ENCODE measurements around the gene ZNF664. TPM values are rescaled to one million over a fixed set of nuclear protein-coding genes. Genes with fewer than 3 reads are reported as not detected.
A peak's percentile ranks its signal among the peaks of the same experiment; 100 is the strongest.

The ZNF664 gene
- total and polyA plus RNA-seq, 4 donors, result 78.0 to 119 (median 88.9) TPM

DNA sequence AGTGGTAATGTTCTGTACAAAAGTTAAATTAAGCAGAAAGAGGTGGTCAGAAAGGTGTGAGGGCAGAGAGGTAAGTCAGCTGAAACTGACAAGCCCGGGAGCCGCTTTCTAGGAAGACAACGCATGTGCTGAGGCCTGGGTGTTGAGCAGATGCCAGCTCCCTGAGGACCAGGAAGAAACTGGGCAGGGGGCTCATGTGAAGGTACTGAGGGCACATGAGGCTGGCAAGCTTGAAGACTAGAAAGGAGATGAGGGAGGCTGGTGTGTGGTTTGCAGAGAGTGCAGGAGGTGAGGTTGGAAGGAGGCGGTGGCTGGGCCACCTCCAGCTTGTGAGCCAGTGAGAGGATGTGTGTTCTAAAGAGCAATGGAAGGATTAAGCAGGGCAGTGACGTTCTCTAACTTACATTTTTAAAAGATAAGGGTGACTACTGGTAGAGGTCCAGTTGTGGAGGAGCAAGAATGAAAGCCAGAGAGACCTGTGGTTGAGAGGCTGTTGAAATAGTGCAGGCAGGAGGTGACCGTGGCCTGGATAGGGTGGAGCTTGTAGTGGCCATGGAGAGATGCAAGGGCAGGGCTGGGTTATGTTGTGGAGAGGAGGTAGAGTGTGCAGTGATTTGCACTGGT, 29.1 kb downstream of the ZNF664 start:
- WGBS (ENCODE audit: insufficient coverage), result 88% methylated on average over 6 of the region's 6 CpGs
- Histone ChIP-seq H3K36me3 (ENCODE audit: control insufficient read depth, insufficient read depth, low read length) (peaks cover 22% of the 10 kb centered on the region), H3K9me3 (ENCODE audit: control insufficient read depth, insufficient read depth, low read length) (no peaks in the 10 kb centered on the region), H3K4me1 (ENCODE audit: control insufficient read depth, insufficient read depth, low read length) (peaks cover 23% of the 10 kb centered on the region), H3K27ac (ENCODE audit: low read depth, low read length) (no peak overlapping the region), H3K27me3 (ENCODE audit: control insufficient read depth, insufficient read depth, low read length) (no peaks in the 10 kb centered on the region), H3K4me3 (ENCODE audit: low read depth, low read length) (no peak overlapping the region)
- no peak for DNase-seq (ENCODE audit: low read depth in 4 of 6, low spot score in 6 of 6)

DNA sequence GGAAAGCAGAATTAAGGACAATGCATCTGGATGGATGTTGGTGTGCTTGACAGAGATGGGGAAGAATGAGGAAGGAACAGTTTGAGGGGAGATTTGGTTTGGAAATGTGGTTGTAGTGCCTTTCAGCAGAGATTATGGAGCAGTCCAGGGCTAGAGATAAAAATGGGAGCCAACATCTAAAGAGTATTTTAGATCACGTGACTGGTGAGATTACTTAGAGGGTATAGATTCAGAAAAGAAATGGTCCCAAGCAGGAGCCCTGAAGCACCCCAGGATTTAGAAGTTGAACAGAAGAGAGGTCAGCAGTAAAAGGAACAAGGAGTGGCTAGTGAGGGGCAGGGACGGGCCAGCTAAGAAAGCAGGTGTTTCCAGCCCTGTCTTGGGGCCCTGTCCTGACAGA, 29.6 kb downstream of the ZNF664 start:
- no peak overlapping the region for H3K27ac ChIP-seq (ENCODE audit: low read depth, low read length)
- no peak overlapping the region for H3K4me3 ChIP-seq (ENCODE audit: low read depth, low read length)
- peaks cover 22% of the 10 kb centered on the region for H3K36me3 ChIP-seq (ENCODE audit: control insufficient read depth, insufficient read depth, low read length)
- H3K27me3 ChIP-seq (ENCODE audit: control insufficient read depth, insufficient read depth, low read length), result no peaks in the 10 kb centered on the region
- H3K9me3 ChIP-seq (ENCODE audit: control insufficient read depth, insufficient read depth, low read length), result no peaks in the 10 kb centered on the region
- H3K4me1 ChIP-seq (ENCODE audit: control insufficient read depth, insufficient read depth, low read length), result peaks cover 23% of the 10 kb centered on the region
- 100% methylated on average over 2 of the region's 2 CpGs for WGBS (ENCODE audit: insufficient coverage)
- DNase-seq (ENCODE audit: low read depth in 4 of 6, low spot score in 6 of 6), result no peak

DNA sequence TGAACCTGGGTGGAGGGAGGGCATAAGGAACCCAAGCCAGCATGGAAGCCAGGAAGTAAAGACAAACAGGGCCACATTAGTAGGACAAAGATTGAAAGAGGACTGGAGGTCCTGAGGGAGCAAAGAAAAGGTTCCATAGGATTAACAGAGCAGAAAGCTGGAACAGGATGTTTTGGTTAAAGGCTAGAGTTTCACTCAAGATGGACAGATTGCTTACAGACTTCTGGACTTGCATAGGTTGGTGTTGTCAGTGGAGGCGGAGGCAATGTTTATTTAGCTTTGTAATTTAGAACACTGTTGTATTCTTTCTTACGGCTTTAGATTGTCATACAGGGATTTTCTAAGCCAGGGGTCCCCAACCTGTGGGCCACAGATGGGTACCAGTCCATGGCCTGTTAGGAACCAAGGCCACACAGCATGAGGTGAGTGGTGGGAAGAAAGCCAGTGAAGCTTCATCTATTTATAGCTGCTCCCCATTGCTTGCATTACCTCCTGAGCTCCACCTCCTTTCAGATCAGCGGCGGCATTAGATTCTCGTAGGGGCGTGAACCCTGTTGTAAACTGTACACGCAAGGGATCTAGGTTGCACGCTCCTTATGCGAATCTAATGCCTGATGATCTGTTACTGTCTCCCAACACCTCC, 31.3 kb downstream of the ZNF664 start:
- Histone ChIP-seq H3K9me3 (ENCODE audit: control insufficient read depth, insufficient read depth, low read length) (no peaks in the 10 kb centered on the region), H3K4me3 (ENCODE audit: low read depth, low read length) (no peak overlapping the region), H3K27me3 (ENCODE audit: control insufficient read depth, insufficient read depth, low read length) (no peaks in the 10 kb centered on the region), H3K36me3 (ENCODE audit: control insufficient read depth, insufficient read depth, low read length) (peaks cover 15% of the 10 kb centered on the region), H3K27ac (ENCODE audit: low read depth, low read length) (no peak overlapping the region), H3K4me1 (ENCODE audit: control insufficient read depth, insufficient read depth, low read length) (peaks cover 26% of the 10 kb centered on the region)
- DNase-seq (ENCODE audit: low read depth in 4 of 6, low spot score in 6 of 6), result no peak
- 81% methylated on average over 5 of the region's 9 CpGs for WGBS (ENCODE audit: insufficient coverage)

DNA sequence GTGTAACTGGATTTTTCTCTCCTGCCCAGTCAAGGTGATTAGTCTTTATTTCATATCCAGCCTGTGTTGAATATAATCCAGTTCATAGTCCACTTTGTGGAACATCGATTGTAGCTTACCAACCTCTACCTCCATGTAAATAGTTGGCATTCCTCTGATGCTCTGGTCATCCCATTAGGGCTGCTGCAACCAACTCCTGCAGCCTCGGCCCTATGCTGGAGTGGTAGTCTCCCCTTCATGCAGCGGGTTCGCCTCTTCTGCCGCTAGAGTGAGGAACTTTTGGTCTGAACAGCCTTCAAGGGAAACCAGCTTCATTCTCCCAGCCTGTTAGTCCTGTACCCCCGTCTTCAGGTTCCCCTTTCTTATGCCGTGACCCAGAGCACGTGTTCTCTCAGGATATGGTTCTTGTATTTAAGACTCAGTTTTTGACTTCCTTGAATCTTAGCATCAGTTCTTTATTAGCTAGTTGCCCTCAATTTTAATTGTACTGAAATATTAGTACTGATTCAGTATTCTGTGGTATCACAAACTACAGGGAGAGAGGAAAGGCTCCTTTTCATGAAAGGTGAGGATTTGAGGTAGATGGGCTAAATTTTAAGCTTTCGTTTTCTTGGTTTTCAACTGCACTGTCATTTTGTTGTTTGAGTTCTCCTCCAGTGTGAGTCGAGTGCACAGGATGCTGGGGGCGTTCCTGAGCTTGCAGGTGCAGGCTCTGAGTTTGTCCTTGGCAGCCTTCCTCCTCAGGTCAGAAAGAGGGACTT, 33.2 kb downstream of the ZNF664 start:
- no peaks in the 10 kb centered on the region for H3K9me3 ChIP-seq (ENCODE audit: control insufficient read depth, insufficient read depth, low read length)
- no peak overlapping the region for H3K27ac ChIP-seq (ENCODE audit: low read depth, low read length)
- peaks cover 15% of the 10 kb centered on the region for H3K36me3 ChIP-seq (ENCODE audit: control insufficient read depth, insufficient read depth, low read length)
- no peak overlapping the region for H3K4me3 ChIP-seq (ENCODE audit: low read depth, low read length)
- H3K4me1 ChIP-seq (ENCODE audit: control insufficient read depth, insufficient read depth, low read length), result peaks cover 18% of the 10 kb centered on the region
- DNase-seq (ENCODE audit: low read depth in 4 of 6, low spot score in 6 of 6), result no peak
- 88% methylated on average over 8 of the region's 11 CpGs for WGBS (ENCODE audit: insufficient coverage)
- H3K27me3 ChIP-seq (ENCODE audit: control insufficient read depth, insufficient read depth, low read length), result no peaks in the 10 kb centered on the region

DNA sequence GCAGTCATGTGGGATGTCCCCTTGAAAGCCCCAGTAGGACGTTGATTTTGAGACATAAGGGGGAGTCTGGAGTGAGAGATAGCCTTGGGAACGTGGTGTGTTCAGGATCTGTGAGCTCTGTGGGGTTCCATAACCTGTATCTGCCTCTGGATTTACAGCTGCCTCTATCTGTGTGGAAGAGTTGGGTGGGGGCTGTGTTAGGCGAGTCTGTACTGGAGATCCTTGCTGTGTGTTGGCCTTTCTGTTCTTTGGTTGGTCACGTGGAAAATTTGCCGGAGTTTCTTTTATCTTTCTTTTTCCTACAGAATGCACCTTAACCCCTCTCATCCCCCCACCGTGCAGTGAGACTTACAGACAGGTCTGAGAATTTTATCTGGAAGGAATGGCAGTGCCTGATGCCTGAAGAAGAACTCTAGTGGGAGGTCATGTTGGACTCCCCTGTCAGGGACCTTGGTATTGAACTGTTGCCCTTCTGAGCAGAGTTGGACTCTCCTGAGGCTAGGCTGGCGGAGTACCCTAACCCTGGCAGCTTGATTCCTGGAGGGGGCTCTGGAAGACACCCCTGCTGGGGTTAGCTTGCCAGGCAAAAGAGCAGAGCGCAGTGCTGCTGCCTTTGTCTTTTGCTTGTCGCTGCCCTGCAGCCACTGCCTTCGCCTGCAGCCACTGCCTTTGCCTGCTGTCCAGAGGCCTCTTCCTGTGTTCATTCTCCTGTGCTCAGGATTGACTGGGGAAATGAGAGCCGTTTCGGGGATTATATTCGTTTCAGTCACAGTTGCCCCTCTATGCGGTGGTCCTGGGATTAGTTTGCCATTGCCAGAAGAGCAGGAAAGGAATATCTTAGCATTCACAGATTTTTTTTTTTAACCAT, 34.1 kb downstream of the ZNF664 start:
- Histone ChIP-seq H3K27ac (ENCODE audit: low read depth, low read length) (no peak overlapping the region), H3K4me3 (ENCODE audit: low read depth, low read length) (no peak overlapping the region)

DNA sequence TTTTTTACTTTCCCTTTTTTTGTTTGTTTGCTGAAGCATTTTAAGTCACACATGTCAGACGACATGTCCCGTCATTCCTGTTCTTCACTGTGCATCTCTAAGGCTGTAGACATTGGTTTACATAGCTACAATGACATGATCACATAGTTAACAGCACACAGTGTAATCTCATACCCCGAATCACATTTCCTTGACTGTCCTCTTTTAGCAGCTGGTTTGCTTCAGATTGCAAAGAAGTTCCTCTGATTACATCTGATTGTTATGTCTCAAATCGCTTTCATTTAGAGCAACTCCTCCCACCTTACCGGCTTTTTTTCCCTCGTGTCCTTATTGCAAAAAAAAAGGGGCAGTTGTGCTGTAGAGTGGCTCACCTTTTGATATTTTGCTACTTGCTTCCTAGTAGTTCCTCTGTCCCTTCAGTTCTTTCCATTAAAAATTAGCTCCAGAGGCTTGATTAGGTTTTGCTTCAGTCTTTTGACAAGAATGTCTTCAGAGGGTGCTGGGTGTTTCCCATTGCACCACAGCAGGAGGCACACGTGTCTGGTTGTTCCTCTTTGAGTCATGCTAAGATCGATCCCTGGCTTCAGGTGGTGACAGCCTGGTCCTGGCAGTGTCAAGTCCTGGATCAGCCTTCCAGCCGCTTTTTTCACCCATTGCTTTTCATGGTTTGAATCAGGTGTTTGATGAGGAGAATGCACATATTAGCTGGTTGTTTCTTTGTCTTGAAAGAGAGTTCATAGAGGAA, 35.0 kb downstream of the ZNF664 start:
- Histone ChIP-seq H3K4me3 (ENCODE audit: low read depth, low read length) (no peak overlapping the region), H3K27me3 (ENCODE audit: control insufficient read depth, insufficient read depth, low read length) (no peaks in the 10 kb centered on the region), H3K36me3 (ENCODE audit: control insufficient read depth, insufficient read depth, low read length) (peaks cover 8% of the 10 kb centered on the region), H3K9me3 (ENCODE audit: control insufficient read depth, insufficient read depth, low read length) (no peaks in the 10 kb centered on the region), H3K27ac (ENCODE audit: low read depth, low read length) (no peak overlapping the region), H3K4me1 (ENCODE audit: control insufficient read depth, insufficient read depth, low read length) (peaks cover 18% of the 10 kb centered on the region)
- DNase-seq (ENCODE audit: low read depth in 4 of 6, low spot score in 6 of 6), result peak in 2 of 6 donors; percentile 45 to 53
- WGBS (ENCODE audit: insufficient coverage), result 52% methylated on average over 4 of the region's 9 CpGs

More for the DNA sequence above, 34.1 kb downstream of the ZNF664 start:
- peaks cover 8% of the 10 kb centered on the region for H3K36me3 ChIP-seq (ENCODE audit: control insufficient read depth, insufficient read depth, low read length)
- no peaks in the 10 kb centered on the region for H3K9me3 ChIP-seq (ENCODE audit: control insufficient read depth, insufficient read depth, low read length)
- peak in 1 of 6 donors; percentile 39 for DNase-seq (ENCODE audit: low read depth in 4 of 6, low spot score in 6 of 6)
- peaks cover 18% of the 10 kb centered on the region for H3K4me1 ChIP-seq (ENCODE audit: control insufficient read depth, insufficient read depth, low read length)
- H3K27me3 ChIP-seq (ENCODE audit: control insufficient read depth, insufficient read depth, low read length), result no peaks in the 10 kb centered on the region
- WGBS (ENCODE audit: insufficient coverage), result 57% methylated on average over 6 of the region's 14 CpGs

DNA sequence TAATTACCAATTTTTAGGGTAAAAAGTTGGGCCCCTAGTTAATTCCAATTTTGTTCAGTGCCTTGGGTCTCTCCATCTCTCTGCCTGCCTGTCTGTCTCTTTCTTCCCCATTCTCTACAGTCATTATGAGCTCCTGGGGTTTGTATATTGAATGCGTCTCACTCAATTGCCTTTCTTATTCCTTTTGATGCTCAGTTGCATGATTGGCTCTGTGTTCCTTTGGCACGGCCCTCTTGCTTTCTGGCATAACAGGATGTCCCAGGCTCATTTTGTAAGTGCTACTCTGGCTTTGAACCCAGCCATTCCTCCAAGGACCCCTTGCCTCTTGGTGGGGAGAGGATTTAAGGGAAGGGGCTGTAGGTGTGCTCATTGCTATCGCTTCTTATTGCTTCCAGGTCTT, 35.6 kb downstream of the ZNF664 start:
- Histone ChIP-seq H3K4me1 (ENCODE audit: control insufficient read depth, insufficient read depth, low read length) (peaks cover 18% of the 10 kb centered on the region), H3K4me3 (ENCODE audit: low read depth, low read length) (no peak overlapping the region), H3K27ac (ENCODE audit: low read depth, low read length) (no peak overlapping the region), H3K9me3 (ENCODE audit: control insufficient read depth, insufficient read depth, low read length) (no peaks in the 10 kb centered on the region), H3K36me3 (ENCODE audit: control insufficient read depth, insufficient read depth, low read length) (peaks cover 8% of the 10 kb centered on the region), H3K27me3 (ENCODE audit: control insufficient read depth, insufficient read depth, low read length) (no peaks in the 10 kb centered on the region)
- no CpG with 5 or more reads among the region's 3 CpGs for WGBS (ENCODE audit: insufficient coverage)
- DNase-seq (ENCODE audit: low read depth in 4 of 6, low spot score in 6 of 6), result peak in 2 of 6 donors; percentile 62 to 87

DNA sequence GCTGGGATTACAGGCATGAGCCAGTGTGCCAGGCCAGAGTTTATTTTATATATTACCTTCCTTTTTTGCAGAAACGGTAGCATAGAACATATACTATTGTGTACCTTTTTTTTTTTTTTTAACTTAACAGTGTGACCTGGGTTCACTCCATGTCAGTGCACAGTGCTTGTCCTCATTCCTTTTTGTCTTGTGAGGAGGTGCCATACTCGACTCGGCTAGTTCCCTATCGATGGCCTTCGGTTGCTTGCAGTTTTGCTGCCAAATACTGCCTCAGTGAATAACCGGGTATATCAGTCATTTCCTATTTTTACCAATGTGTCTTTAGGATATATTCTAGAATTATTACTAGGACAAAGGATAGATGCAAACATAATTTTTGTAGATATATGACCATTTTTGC, 36.8 kb downstream of the ZNF664 start:
- WGBS (ENCODE audit: insufficient coverage), result 90% methylated on average over 2 of the region's 6 CpGs
- H3K9me3 ChIP-seq (ENCODE audit: control insufficient read depth, insufficient read depth, low read length), result no peaks in the 10 kb centered on the region

DNA sequence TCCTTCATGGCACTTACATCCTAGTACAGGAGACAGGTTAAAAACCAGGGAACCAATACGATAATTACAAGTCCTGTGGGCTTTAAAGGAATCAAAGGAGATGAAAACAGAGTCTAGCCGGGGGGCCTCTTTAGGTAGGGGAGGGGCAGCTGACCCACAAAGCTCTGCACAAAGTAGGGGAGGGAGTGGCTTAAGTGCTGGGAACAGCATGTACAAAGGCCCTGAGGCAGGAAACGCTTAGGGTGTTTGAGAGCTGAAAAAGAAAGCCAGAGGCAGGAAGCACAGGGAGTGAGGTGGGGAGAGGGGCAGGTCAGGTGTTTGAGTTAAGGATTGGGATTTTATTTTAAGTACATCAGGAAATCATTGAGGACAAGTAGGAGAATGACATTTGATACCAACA, 37.7 kb downstream of the ZNF664 start:
- Histone ChIP-seq H3K36me3 (ENCODE audit: control insufficient read depth, insufficient read depth, low read length) (peaks cover 12% of the 10 kb centered on the region), H3K9me3 (ENCODE audit: control insufficient read depth, insufficient read depth, low read length) (no peaks in the 10 kb centered on the region), H3K4me1 (ENCODE audit: control insufficient read depth, insufficient read depth, low read length) (peaks cover 17% of the 10 kb centered on the region), H3K4me3 (ENCODE audit: low read depth, low read length) (no peak overlapping the region), H3K27me3 (ENCODE audit: control insufficient read depth, insufficient read depth, low read length) (no peaks in the 10 kb centered on the region), H3K27ac (ENCODE audit: low read depth, low read length) (no peak overlapping the region)
- 93% methylated on average over 3 of the region's 3 CpGs for WGBS (ENCODE audit: insufficient coverage)
- no peak for DNase-seq (ENCODE audit: low read depth in 4 of 6, low spot score in 6 of 6)

More for the DNA sequence above, 36.8 kb downstream of the ZNF664 start:
- Histone ChIP-seq H3K27me3 (ENCODE audit: control insufficient read depth, insufficient read depth, low read length) (no peaks in the 10 kb centered on the region), H3K36me3 (ENCODE audit: control insufficient read depth, insufficient read depth, low read length) (peaks cover 8% of the 10 kb centered on the region), H3K4me3 (ENCODE audit: low read depth, low read length) (no peak overlapping the region), H3K27ac (ENCODE audit: low read depth, low read length) (no peak overlapping the region), H3K4me1 (ENCODE audit: control insufficient read depth, insufficient read depth, low read length) (peaks cover 18% of the 10 kb centered on the region)
- DNase-seq (ENCODE audit: low read depth in 4 of 6, low spot score in 6 of 6), result no peak

Data from spinal cord (tissue), 10 donors.